GM12865 (cell line): ENCODE results near the gene SDC4.

Experiments
- DNase-seq: peaks from one replicate; pipeline ENCODE4 v3.0.0; 2010; ENCODE audit warnings: low read depth
- H3K4me3 ChIP-seq: 2 replicates; pipeline ENCODE4 v1.5.1; 2011; ENCODE audit warnings: mild to moderate bottlenecking, low read depth, low read length, control low read depth
- CTCF ChIP-seq: IDR thresholded peaks from 2 replicates; pipeline ENCODE4 v1.5.1; 2011; ENCODE audit warnings: low read length, control low read depth, low read depth, inconsistent platforms; ENCODE audit not compliant: insufficient read depth; ENCODE audit errors: missing control alignments

The SDC4 gene

GRCh38 chr20:45347936-45348778 is at the start of gene SDC4:
TSS of gene SDC4 (minus strand) at chr20:45348424. CDS start at chr20:45348384, 40 bp downstream.
- no peak for TF ChIP-seq CTCF
- no peak for DNase-seq

GRCh38 chr20:45395114-45395415 is 46.8 kb upstream of the SDC4 start:
- H3K4me3 ChIP-seq, result no peak overlapping the region

More at GRCh38 chr20:45347936-45348778, at the start of gene SDC4:
- H3K4me3 ChIP-seq, result no peak within 1 kb of the TSS; the same call in 1 of the 2 replicates

GRCh38 chr20:45394221-45395113 is 46.2 kb upstream of the SDC4 start:
- no peak overlapping the region for H3K4me3 ChIP-seq
- TF ChIP-seq CTCF, result no peak
- no peak for DNase-seq

More at GRCh38 chr20:45395114-45395415, 46.8 kb upstream of the SDC4 start:
- DNase-seq, result no peak
- TF ChIP-seq CTCF, result no peak

- no peak for TF ChIP-seq CTCF
- no peak for DNase-seq
- no peak overlapping the region for H3K4me3 ChIP-seq
Measured at GRCh38 chr20:45392733-45393132, 44.5 kb upstream of the SDC4 start.

GRCh38 chr20:45391559-45391958 is 43.3 kb upstream of the SDC4 start:
- H3K4me3 ChIP-seq, result no peak overlapping the region
- no peak for DNase-seq
- TF ChIP-seq CTCF, result no peak

- no peak overlapping the region for H3K4me3 ChIP-seq
- DNase-seq, result no peak
- TF ChIP-seq CTCF, result no peak
Measured at GRCh38 chr20:45390931-45391330, 42.7 kb upstream of the SDC4 start.
